ENCODE data around the gene HSP90AA1.

HSP90AA1 gene

DNA sequence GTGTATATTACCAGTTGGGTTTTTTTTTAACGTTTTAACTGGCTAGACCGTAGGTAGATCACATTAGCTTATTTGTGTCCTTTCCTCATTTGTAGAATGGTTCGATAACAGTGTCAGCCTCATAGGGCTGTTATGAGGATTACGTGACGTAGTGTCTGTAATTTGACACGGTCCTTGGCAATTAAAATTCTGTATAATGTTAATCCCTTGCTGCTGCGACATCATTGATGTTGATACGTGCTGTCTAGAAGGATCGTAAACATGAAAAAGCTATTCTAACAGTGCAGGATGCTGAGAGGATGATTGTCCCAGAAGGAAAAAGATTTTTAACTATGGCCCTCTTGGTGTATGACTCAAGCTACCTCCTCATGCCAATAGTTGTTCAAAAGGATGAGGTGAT is 50.9 kb downstream of the HSP90AA1 start:
- no peak for DNase-seq

DNA sequence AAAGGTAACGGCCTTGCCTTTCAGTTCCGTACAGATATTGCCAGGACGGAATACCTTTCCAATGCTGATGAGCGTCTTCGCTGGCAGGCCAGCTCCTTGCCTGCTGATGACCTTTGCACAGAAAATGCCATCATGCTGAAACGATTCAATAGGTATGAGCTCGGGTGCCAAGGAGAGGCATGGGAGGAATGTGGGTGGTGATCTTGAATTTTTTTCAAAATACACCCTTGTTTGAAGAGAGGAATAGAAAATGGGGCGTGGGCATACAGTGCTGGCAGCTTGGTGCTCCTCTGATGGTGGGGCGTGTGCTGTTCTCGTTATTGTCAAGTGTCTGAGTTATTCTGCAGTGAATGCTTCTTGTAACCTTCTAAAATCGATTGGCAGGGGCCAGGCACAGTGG is 52.5 kb downstream of the HSP90AA1 start:
- DNase-seq: no peak

DNA sequence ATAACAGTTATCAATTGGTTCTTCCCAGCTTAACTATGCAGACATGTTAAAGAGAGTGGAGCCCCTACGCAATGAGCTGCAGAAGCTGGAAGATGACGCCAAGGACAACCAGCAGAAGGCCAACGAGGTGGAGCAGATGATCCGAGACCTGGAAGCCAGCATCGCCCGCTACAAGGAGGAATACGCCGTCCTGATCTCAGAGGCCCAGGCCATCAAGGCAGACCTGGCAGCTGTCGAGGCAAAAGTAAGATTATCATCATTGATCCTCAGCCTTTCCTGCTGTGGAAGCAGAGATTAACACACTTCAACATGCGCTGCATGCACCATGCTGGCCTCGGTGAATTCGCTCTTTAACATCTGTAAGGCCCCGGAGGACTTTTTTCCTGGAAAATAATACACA is 53.6 kb downstream of the HSP90AA1 start:
- DNase-seq: no peak
